Fibroblast of skin of back (primary cell): Measurements from ENCODE around the gene LMX1A.

Source experiments
- DNase-seq: peaks from one replicate; pipeline ENCODE4 v3.0.0-alpha.2; 2013

LMX1A gene

GRCh38 chr1:165216254-165216653, 140.3 kb downstream of the LMX1A start:
- no peak for DNase-seq

GRCh38 chr1:165215676-165216075, 140.8 kb downstream of the LMX1A start:
- DNase-seq = no peak

- no peak for DNase-seq
Observed at GRCh38 chr1:165212229-165212628, 144.3 kb downstream of the LMX1A start.

GRCh38 chr1:165207853-165208515, 148.5 kb downstream of the LMX1A start:
- DNase-seq = no peak

GRCh38 chr1:165205145-165205544, 151.4 kb downstream of the LMX1A start:
- DNase-seq = no peak

- DNase-seq = no peak
Observed at GRCh38 chr1:165204548-165204947, 152.0 kb downstream of the LMX1A start.

GRCh38 chr1:165191087-165191486, 165.4 kb downstream of the LMX1A start:
- DNase-seq = no peak

- DNase-seq = no peak
Observed at GRCh38 chr1:165189913-165190312, 166.6 kb downstream of the LMX1A start.

- DNase-seq = no peak
Observed at GRCh38 chr1:165189011-165189410, 167.5 kb downstream of the LMX1A start.

- no peak for DNase-seq
Observed at GRCh38 chr1:165187031-165188009, 169.2 kb downstream of the LMX1A start.

GRCh38 chr1:165185161-165185889, 171.2 kb downstream of the LMX1A start:
- no peak for DNase-seq

- no peak for DNase-seq
Observed at GRCh38 chr1:165182975-165183374, 173.5 kb downstream of the LMX1A start.

GRCh38 chr1:165179306-165179705, 177.2 kb downstream of the LMX1A start:
- DNase-seq = no peak

GRCh38 chr1:165174491-165174890, 182.0 kb downstream of the LMX1A start:
- no peak for DNase-seq

- DNase-seq = no peak
Observed at GRCh38 chr1:165173818-165174217, 182.7 kb downstream of the LMX1A start.

- no peak for DNase-seq
Observed at GRCh38 chr1:165173409-165173808, 183.1 kb downstream of the LMX1A start.

GRCh38 chr1:165172666-165173065, 183.8 kb downstream of the LMX1A start:
- DNase-seq = no peak

GRCh38 chr1:165169729-165170128, 186.8 kb downstream of the LMX1A start:
- DNase-seq = no peak

- no peak for DNase-seq
Observed at GRCh38 chr1:165169028-165169427, 187.5 kb downstream of the LMX1A start.

GRCh38 chr1:165168467-165168866, 188.0 kb downstream of the LMX1A start:
- DNase-seq = no peak

- DNase-seq = peak; percentile 28
Observed at GRCh38 chr1:165162671-165163241, 193.8 kb downstream of the LMX1A start.

GRCh38 chr1:165161130-165161529, 195.4 kb downstream of the LMX1A start:
- no peak for DNase-seq

- no peak for DNase-seq
Observed at GRCh38 chr1:165153182-165153581, 203.3 kb downstream of the LMX1A start.
